GM18511 (cell line): ENCODE results near the gene ZNF773.
A peak's percentile ranks its signal among the peaks of the same experiment; 100 is the strongest.
"Not testable (repeated sequence)": the region's sequence is repeated elsewhere in the genome, so short reads cannot be mapped to it uniquely, and the experiment has no call there.

Experiments
- ATAC-seq: cut with Tn5 transposase; IDR thresholded peaks from one replicate; pipeline ENCODE4 v1.9.1; 2021; ENCODE audit warnings: mild to moderate bottlenecking, moderate library complexity; ENCODE audit not compliant: unreplicated experiment

The ZNF773 gene

DNA sequence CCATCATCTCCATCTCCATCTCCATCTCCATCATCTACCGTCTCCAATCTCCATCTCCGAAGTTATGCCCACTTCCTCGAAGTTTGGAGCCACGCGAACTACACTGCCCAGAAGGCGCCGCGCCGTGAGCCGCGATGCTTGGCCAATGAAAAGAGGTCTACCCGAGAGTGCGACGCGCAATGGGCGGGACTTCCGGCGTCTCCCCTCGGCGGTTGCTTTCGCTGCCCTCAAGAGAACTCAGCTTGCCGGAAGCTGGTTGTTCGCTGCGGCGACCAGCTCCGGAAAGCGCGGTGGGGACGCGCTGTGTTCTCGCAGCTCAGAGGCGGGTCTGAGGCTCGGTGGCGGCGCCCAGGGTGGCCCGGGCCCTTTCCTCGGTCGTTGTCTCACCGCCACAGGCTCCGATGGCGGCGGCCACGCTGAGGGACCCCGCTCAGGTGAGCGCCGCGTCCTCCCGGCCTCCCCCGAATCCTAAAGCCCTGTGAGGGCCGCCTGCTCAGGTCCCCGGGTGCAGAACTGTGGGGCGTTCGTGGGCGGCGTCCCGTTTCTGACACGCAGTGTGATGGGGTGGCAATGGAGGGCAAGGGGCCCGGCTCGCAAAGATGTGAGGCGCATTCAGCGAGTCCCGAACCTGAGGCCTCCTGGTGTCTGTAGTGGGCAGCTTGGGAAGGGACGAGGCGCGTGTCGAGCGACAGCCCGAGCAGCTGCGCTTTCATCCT is at the start of gene ZNF773:
TSS of gene ZNF773 (plus strand) at position 259 of the 716 bp plus-strand sequence. CDS start at position 402, 143 bp downstream.
- ATAC-seq, result peak; percentile 100

DNA sequence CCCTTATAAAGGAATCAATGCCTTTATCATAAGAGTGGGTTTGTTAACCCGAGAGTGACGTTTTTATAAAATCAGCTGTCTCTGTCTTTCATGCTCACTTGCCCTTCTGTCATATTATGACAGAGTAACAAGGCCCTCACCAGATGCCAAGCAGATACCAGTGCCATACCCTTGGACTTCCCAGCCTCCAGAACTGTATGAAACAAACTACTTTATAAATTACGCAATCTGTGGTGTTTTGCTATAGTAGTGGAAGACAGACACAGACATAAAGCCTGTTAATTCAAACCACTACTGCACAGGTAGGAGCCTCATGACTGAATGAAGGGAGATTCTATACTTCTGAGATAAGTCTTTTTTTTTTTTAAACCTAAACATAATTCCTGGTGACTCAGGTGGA is 47.4 kb upstream of the ZNF773 start:
- ATAC-seq, result no peak

DNA sequence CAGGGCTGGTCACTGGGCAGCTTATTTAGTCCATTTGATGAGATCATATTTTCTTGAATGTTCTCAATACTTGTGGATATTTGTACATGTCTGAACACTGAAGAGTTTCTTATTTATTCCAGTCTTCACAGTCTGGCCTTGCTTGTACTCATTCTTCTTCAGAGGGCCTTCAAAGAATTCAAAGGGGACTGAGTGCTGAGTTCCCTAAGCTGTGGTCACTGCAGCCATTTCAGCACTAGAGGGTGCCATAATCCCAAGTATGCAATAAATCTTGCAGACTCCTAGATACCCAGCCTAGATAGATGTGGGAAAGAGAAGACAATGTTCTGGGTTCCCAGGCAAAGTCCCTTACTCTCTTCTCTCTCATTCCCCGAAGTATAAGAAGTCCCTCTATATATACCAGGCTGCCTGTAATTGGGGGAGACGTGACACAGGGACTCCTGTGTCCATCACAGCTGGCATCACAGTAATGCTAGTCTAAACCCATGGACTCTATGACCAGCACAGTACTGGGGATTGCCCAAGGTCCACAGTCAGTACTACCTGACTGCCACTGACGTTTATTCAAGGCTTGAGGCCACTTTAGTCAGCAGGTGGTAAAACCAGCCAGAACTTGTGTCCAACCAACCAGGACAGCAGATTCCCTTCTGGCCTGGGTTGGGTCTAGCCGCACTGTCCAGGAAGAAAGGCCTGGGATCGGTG is 33.9 kb upstream of the ZNF773 start:
- ATAC-seq, result no peak

DNA sequence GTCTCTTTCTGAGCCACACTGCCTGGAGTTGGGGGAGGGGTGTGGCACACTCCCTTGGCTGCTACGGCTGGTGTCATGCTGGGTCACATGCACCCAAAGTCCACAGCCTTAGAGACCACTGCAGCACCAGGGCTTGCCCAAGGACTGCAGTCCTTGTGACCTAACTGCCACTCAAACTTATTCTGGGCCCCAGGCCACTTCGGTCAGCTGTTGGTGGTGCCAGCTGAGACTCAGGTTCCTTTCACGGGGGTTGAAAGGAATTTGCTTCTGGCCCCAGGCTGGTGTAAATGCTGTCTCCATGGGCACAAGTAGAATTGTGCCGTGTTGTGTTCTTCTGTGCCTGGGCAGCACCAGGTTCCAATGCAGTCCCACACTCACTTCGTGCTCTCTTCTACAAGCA is 33.2 kb upstream of the ZNF773 start:
- ATAC-seq, result no peak

DNA sequence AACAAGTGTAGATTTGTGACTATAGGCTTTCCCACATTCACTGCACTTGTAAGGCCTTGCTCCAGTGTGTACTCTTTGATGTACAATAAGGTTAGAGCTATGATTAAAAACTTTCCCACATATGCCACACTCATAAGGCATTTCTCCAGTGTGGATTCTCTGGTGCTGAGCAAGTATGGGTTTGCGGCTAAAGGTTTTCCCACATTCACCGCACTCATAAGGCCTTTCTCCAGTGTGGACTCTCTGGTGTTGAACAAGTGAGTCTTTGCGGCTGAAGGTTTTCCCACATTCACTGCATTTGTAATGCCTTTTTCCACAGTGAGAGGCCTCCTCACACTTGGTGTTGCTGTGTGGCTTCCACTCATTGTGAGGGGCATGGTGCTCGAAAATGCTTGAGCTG is 26.1 kb upstream of the ZNF773 start:
- ATAC-seq, result no peak

DNA sequence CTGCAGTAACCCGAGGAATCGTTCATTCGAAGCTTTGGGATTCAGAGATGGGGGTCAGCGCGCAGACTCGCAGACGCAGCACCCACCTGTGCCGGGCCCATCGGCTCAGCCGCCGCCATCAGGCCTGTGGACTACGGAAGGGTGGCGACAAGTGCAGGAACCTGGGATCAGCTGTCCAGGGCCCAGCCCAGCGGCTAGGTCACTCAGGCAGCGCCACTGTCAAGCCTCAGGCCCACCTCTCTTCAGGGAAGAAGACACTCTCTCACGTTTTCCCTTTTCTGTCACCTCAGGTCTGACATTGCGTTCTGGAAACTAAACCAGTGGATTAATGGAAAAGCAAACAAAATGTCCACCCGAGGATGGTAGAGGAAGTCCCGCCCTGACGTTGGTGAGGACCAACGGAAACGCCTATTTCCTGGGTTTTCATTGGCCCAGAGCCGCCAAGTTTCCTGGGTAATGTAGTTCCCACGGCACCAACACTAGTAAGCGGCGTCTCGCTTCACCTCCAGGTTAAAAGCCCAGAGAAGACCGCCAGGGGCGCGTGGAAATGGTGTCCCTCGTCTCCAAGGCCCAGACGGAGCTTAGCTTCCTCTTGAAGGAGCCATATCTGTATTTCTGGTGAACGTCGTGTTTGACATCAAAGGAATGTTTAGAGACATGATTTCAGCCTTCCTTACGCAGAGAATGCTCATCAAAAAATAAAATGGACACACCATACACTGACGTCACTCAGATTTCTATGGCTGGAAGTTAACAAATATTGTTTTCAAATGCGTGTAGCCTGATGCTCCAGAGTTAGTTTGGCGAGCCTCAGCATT is 22.3 kb upstream of the ZNF773 start, which contains the start of gene ZNF772:
TSS of gene ZNF772 (minus strand) at position 376 of the 818 bp plus-strand sequence. CDS start at position 119, 257 bp downstream.
- ATAC-seq, result peak; percentile 97

DNA sequence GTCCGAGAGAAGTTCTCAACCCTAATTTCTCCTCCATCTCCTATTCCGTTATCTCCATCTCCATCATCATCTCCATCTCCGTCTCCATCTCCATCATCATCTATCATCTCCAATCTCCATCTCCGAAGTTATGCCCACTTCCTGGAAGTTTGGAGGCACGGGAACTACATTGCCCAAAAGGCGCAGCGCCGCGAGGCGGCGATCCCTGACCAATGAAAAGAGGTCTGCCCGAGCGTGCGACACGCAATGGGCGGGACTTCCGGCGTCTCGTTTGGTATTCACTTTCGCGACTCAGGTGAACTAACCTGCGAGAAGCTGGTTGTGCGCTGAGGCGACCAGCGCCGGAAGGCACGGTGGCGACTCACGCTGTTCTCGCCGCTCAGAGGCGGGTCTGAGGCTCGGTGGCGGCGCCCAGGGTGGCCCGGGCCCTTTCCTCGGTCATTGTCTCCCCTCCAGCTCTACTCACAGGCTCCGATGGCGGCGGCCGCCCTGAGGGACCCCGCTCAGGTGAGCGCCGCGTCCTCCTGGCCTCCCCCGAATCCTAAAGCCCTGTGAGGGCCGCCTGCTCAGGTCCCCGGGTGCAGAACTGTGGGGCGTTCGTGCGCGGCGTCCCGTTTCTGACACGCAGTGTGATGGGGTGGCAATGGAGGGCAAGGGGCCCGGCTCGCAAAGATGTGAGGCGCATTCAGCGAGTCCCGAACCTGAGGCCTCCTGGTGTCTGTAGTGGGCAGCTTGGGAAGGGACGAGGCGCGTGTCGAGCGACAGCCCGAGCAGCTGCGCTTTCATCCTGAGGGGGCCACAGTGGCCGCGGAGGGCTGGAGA is 12.1 kb upstream of the ZNF773 start, which contains the start of gene ZNF419:
TSS of gene ZNF419 (plus strand) at position 274 of the 822 bp plus-strand sequence. CDS start at position 475, 201 bp downstream.
- peak; percentile 100 for ATAC-seq

DNA sequence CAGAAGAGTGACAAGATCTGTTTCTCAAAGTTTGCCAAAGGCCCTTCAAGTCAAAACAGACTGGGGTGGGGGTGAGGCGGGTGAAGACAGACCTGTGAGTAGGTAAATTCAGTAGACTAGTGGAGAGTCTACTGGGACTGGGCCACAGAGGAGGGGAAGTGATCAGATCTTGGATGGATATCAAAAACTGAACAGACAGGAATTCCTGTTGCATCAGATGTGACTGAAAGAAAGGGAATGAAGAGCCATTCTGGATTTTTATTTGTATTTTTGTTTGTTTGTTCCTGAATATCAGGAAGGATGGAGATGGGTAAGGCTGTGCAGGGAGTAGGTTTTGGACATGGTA is 11.5 kb upstream of the ZNF773 start:
- not testable (repeated sequence) for ATAC-seq

DNA sequence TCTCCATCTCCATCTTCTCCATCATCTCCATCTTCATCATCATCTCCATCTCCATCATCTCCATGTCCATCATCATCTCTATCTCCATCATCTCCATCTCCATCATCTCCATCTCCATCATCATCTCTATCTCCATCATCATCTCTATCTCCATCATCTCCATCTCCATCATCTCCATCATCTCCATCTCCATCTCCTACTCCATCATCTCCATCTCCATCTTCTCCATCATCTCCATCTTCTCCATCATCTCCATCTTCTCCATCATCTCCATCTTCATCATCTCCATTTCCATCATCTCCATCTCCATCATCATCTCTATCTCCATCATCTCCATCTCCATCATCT is 432 bp upstream of the ZNF773 start:
- ATAC-seq, result not testable (repeated sequence)

DNA sequence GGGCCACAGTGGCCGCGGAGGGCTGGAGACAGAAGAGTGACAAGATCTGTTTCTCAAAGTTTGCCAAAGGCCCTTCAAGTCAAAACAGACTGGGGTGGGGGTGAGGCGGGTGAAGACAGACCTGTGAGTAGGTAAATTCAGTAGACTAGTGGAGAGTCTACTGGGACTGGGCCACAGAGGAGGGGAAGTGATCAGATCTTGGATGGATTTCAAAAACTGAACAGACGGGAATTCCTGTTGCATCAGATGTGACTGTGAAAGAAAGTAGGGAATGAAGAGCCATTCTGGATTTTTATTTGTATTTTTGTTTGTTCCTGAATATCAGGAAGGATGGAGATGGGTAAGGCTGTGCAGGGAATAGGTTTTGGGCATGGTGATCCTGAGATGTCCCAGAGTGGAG is 662 bp downstream of the ZNF773 start:
- not testable (repeated sequence) for ATAC-seq

DNA sequence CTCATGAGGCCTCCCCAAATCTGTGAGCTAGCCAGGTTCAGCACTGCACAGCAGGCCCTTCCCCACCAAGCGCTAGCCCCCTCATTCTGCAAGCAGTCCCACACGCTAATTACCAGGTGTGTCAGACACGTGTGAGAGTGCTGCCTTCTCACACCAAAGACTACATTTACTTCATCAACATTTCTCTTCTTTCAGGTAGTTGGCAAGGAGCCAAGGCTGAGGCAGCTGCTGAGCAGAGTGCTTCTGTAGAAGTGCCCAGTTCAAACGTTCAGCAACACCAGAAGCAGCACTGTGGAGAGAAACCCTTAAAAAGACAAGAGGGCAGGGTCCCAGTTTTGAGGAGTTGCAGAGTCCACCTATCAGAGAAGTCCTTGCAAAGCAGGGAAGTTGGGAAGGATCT is 6.4 kb downstream of the ZNF773 start:
- ATAC-seq, result no peak

DNA sequence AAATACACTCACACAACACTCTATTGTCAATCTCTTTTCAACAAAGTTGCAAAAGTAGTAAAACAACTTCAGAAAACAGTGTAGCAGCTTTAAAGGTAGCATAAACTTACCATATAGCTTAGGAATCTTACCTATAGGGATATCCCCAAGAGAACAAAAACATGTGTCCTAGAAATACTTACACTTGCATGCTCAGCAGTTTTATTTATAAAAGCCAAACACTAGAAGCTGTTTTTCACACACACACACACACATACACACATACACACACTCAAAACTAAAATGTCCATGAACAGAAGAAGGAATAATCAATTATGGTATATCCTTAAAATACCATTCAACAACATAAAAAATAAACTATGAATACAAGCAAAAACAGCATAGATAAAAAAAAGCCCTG is 11.7 kb downstream of the ZNF773 start:
- no peak for ATAC-seq

DNA sequence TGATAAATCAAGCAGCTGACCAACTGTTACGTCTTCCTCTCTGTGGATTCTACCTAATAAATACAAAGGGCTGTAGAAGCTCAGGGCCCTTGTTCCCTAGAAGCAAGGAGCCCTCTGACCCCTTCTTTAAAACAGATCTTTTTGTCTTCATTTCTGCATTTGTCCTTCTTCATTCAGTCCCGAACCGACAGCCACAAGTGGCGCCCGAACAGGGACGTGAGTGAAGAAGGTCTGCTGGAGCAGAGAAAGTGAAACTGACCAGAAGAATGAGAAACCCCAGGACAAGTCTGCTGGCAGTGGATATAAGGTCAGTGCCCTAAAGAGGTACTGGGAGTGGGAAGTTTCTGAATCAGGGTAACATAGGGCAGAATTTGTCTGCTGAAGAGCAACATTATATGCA is 13.1 kb downstream of the ZNF773 start:
- ATAC-seq, result no peak

DNA sequence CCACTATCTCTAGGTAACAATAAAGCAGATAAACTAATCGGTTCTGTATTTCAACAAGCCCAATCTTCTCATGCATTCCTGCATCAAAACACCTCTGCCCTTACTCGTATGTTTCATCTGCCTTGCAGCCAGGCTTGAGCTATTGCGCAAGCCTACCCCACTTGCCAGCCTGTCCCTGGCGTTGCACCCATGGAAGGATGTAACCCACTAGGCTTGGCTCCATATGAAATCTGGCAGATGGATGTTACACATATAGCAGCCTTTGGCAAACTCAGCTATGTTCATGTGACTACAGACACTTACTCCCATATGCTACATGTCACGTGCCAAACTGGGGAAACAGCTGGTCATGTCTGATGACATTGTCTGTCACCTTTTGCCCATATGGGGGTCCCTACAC is 15.5 kb downstream of the ZNF773 start:
- ATAC-seq, result no peak

DNA sequence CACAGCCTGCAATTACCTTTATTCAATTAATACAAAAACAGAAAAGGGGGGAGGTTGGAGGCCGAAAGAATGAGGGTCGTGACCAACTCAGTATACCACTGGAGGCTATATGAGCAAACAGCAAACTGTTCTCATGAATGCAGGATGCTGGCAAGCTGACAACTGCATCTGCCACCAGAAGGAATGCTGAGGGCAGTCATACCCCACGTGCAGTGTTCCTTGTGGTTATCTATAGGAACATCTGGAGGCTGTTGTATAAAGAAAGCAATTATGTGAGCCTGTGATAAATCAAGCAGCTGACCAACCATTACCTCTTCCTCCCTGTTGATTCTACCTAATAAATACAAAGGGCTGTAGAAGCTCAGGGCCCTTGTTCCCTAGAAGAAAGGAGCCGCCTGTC is 18.3 kb downstream of the ZNF773 start:
- not testable (repeated sequence) for ATAC-seq

DNA sequence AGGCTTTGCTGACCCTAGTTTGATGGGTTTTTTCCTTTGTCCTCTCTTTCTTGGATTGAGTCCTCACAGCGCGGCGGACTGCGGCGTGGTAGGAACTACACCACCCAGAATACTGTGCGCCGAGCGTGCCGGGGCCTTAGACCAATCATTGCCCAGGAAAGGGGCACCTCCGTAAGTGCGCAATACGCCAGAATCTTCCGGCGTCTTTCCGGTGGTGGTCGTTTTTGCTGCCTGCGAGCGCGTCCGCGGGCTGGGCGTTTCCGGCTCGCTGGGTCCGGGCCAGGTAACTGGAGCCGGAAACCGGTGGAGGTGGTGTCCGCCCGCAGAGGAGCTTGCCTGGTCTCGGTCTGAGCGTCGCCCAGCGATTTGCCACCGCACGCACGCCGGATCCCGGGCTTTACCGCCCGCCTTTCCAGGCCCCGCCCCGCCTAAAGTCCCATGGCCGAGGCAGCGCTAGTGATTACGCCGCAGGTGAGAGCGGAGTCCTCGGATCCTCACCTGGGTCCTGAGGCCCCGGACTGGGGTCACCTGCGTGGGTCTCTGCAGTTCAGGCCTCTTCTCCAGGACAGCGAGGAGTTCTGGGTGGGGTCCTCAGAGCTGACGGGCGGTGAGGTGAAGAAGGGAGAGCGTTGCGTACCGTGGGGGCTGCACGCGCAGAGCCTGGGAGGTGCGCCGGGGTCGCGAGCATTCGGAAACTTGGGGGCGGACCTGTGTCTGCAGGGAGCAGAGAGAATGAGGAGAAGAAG is 27.6 kb downstream of the ZNF773 start, which contains the start of gene ZNF549:
TSS of gene ZNF549 (plus strand) at position 221 of the 746 bp plus-strand sequence. CDS start at position 439, 218 bp downstream.
- ATAC-seq, result peak; percentile 100

DNA sequence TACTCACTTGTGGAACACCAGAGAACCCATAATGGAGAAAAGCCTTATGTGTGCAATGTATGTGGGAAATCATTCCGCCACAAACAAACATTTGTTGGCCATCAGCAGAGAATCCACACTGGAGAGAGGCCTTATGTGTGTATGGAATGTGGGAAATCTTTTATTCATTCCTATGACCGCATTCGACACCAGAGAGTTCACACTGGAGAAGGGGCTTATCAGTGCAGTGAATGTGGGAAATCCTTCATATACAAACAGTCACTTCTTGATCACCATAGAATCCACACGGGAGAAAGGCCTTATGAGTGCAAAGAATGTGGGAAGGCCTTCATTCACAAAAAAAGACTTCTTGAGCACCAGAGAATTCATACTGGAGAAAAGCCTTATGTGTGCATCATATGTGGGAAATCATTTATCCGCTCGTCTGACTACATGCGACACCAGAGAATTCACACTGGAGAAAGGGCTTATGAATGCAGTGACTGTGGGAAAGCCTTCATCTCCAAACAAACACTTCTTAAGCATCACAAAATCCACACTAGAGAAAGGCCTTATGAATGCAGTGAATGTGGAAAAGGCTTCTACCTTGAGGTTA is 38.3 kb downstream of the ZNF773 start:
- ATAC-seq, result no peak

DNA sequence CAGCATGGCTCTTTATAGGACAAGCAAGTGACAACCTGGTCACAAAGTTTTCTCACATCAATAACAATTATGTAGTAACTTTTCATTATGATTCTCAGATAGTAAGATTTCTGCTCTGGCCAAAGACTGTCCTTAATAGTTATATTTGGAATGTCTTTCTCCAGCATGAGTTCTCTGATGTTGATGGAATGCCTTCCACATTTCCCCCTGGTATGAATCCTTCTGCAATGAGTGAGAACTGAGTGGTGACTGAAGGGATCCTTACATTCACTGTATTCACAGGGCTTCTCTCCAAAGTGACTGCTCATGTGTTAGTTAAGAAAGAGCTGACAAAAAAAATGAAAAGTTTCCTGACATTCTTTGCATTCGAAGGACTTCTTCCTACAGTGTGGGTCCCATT is 46.8 kb downstream of the ZNF773 start:
- ATAC-seq, result no peak

DNA sequence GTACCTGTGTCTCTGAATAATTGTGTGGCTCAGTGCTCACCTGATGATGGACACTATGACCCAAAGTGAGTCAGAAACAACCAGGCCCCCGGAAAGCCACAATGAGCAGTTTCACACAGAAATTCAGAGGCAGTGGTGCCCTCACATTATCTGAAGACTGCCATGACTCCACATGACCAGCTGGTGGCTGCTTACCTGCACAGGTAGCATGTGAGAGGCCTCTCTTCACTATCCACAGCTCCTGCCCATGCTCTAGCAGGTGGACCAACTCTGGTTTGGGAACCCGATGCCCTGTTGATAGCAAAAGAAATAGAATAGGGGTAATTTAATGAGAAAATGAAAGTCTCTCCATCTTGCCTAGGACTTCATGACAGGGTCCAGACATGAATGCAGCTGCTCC is 52.7 kb downstream of the ZNF773 start:
- no peak for ATAC-seq
